GM12891 (cell line): ENCODE measurements around the gene IGFBP6.

Experiments
- PAX5 ChIP-seq: IDR thresholded peaks from 2 replicates; pipeline ENCODE4 v1.6.1; 2011; ENCODE audit warnings: low read length, moderate library complexity, mild to moderate bottlenecking; ENCODE audit not compliant: insufficient read depth, severe bottlenecking
- POLR2A ChIP-seq: IDR thresholded peaks from 2 replicates; pipeline ENCODE4 v1.6.1; 2011; ENCODE audit warnings: low read depth, low read length, control low read depth
- POLR2AphosphoS5 ChIP-seq: IDR thresholded peaks from 2 replicates; pipeline ENCODE4 v1.6.1; 2011; ENCODE audit warnings: low read depth, low read length, control low read depth

DNA sequence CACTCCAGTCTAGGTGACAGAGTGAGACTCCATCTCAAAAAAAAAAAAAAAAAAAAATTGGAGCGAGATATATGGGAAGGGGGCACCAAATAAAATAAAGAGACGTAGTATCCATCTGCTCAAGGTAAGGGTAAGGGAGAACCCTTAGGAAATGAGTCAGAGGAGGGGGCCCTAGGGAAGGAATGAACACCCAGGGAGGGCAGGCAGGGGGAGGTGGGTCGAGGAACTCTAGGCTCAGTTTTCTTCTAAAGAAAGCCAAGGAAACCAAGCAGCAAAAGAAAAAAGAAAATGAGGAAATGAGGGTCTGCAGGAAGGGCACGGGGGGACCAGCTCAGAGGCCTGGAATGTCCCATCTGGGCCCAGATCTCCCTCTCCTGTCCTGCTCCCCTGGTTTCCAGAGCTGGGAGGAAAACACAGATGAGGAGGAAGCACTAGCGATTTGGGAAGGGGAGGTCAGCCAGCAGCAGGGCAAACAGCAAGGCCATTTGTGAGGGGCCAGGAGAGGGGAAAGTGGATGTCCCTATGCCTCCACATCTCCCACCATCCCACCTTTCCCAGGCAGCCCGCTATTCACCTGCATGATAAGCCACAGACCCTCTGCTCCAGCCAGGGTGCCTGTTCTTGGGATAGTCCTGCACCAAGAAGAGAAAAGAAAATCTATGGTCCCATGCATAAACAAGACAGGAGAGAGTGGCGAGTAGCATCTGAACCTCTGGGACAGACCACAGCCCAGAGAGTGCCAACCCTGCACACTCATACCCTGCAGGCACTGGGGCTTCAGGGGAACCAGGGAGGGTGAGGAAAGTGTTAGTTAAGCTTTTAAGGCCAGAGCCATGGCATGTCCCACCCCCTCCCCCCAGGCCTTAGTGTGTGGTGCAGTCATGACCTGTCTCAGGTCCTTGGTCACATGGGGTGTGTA is 30.1 kb upstream of the IGFBP6 start:
- no peak for TF ChIP-seq POLR2A
- no peak for TF ChIP-seq POLR2AphosphoS5
- no peak for TF ChIP-seq PAX5
